Neural crest cell (in vitro differentiated cells): Measurements from ENCODE around the gene SH3RF3. TPM values are rescaled to one million over a fixed set of nuclear protein-coding genes. Genes with fewer than 3 reads are reported as not detected.

Experiments used
- DNase-seq: peaks from one replicate; pipeline ENCODE4 v3.0.0; 2021; ENCODE audit warnings: low read depth, mixed read lengths, low spot score
- H3K27ac Mint-ChIP-seq: one replicate; pipeline ENCODE4 v1.8.0; 2021; ENCODE audit warnings: mild to moderate bottlenecking, mixed read lengths; ENCODE audit not compliant: unreplicated experiment
- H3K27me3 Mint-ChIP-seq: 2 replicates; pipeline ENCODE4 v1.8.0; 2021; ENCODE audit warnings: low read depth, mild to moderate bottlenecking, mixed read lengths
- H3K36me3 Mint-ChIP-seq: 2 replicates; pipeline ENCODE4 v1.8.0; 2021; ENCODE audit warnings: low read depth, mild to moderate bottlenecking, mixed read lengths
- H3K4me1 Mint-ChIP-seq: 2 replicates; pipeline ENCODE4 v1.8.0; 2021; ENCODE audit warnings: mixed read lengths
- H3K4me3 Mint-ChIP-seq: one replicate; pipeline ENCODE4 v1.8.0; 2021; ENCODE audit warnings: mild to moderate bottlenecking, mixed read lengths
- H3K9me3 Mint-ChIP-seq: 2 replicates; pipeline ENCODE4 v1.8.0; 2021; ENCODE audit warnings: mixed read lengths
- total RNA-seq: library from RNA; stranded (reverse); gene quantifications from 2 replicates; pipeline ENCODE4 v1.2.1, GENCODE V29; 2021
- TF ChIP-seq, protein P1 (sequence below): fragments of 200-600 bp; sonication (generic); conservative IDR thresholded peaks from 2 replicates; pipeline ENCODE4 v1.5.0; 2021; ENCODE audit warnings: antibody characterized with exemption, mild to moderate bottlenecking

SH3RF3 gene
- total RNA-seq, 1 donor from 2014 or later: 0.70 TPM

DNA sequence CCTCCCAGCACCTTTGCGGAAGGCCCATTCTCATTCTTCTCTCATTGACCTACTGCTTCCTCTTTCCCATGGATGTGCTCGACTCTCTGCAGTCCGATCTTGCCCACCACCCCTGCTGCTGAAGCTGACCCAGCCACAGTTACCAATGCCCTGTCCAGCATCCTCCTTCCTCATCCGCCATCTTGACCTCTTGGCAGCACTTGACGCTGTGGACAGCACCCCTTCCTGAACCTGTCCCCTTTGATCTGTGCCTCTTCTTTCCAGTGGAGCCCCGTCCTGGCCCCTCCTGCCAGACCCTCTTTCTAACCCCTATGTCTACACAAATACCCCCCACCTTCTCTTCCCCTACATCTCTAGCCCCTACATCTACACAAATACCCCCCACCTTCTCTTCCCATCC lies 275.7 kb downstream of the SH3RF3 start:
- Mint-ChIP-seq H3K27me3 (peaks cover 3% of the 10 kb centered on the region), H3K27ac (no peak overlapping the region), H3K9me3 (no peaks in the 10 kb centered on the region), H3K36me3 (no peaks in the 10 kb centered on the region), H3K4me3 (no peak overlapping the region), H3K4me1 (peaks cover 25% of the 10 kb centered on the region)
- TF ChIP-seq, protein P1, sequence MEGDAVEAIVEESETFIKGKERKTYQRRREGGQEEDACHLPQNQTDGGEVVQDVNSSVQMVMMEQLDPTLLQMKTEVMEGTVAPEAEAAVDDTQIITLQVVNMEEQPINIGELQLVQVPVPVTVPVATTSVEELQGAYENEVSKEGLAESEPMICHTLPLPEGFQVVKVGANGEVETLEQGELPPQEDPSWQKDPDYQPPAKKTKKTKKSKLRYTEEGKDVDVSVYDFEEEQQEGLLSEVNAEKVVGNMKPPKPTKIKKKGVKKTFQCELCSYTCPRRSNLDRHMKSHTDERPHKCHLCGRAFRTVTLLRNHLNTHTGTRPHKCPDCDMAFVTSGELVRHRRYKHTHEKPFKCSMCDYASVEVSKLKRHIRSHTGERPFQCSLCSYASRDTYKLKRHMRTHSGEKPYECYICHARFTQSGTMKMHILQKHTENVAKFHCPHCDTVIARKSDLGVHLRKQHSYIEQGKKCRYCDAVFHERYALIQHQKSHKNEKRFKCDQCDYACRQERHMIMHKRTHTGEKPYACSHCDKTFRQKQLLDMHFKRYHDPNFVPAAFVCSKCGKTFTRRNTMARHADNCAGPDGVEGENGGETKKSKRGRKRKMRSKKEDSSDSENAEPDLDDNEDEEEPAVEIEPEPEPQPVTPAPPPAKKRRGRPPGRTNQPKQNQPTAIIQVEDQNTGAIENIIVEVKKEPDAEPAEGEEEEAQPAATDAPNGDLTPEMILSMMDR: no peak
- DNase-seq: no peak

DNA sequence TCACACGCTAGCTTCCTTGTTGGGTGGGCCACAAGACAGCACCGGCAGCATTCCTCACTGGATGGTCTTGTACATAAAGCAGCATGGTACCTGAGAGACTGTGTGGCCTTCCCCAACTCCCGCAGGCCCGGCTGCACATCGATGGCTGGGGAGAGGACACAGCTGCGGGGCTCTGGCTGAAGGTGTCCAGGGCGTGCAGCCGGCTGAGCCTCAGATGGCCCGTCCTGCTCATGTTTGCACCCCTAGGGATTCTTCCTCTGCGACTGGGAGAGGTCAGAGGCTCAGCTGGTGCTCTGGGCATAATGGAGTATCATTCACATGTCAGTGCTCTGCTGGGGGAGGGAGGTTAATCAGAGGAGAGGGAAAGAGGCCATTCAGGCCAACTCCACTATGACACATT lies 276.9 kb downstream of the SH3RF3 start:
- Mint-ChIP-seq H3K27ac (peak overlapping the region; percentile 67), H3K4me1 (peaks cover 37% of the 10 kb centered on the region), H3K27me3 (no peaks in the 10 kb centered on the region), H3K36me3 (no peaks in the 10 kb centered on the region), H3K4me3 (no peak overlapping the region), H3K9me3 (no peaks in the 10 kb centered on the region)
- TF ChIP-seq, protein P1: no peak
- no peak for DNase-seq

DNA sequence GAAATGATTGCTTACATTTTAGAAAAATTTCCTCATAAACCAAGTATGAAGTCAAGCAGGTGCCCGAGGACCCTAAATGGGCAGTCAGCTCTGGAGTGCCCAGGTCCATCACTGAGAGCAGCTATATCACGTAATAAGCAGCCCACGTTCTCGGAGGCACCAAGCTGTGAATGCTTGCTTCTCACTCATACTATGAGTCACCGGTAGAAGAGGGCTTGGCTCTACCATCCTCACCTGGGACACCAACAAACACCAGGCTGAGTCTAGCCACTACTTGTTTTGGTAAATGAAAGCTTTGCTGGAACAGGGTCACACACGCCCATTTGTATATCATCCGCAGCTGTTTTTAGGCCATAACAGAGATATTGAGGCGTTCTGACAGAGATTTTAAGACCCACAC lies 277.3 kb downstream of the SH3RF3 start:
- no peak overlapping the region for H3K27ac Mint-ChIP-seq

DNA sequence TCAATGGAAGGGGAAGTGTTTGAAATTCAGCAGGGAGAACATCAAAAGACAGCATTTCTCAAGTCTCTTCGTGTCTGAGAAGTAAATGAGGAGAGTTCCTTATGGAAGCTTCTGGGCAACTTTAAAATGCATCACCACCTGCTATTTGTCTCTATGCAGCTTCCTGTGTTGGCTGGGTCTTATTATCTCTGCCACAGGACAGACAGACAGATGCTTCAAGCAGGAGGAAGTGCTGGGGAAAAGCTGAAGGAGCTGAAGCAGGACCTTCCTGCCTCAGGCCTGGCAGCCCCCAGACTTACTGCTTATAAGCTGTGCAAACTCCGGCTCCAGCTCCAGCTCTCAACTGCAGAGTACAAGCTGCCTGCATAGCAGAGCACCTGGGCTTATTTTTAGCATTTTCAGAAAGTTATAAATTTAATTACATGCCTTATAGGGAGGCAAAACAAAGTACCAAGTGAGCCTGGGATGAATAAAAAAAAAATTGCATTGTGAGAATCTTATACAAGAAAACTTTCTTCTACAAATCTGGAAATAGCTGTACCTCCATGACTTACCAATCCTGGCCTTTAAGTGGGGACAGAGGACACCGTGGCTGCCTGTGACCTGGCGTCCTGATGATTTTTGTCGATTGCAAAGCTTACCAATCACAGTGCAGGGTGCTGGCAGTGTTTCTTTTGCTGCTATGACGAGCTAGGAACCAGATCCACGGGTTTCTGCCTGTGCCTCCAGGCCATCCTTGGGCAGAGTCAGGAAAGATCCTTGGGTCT lies 278.5 kb downstream of the SH3RF3 start:
- TF ChIP-seq, protein P1: no peak
- Mint-ChIP-seq H3K27ac (no peak overlapping the region), H3K36me3 (no peaks in the 10 kb centered on the region), H3K4me1 (peaks cover 45% of the 10 kb centered on the region), H3K4me3 (no peak overlapping the region), H3K9me3 (no peaks in the 10 kb centered on the region), H3K27me3 (no peaks in the 10 kb centered on the region)
- no peak for DNase-seq

More for the DNA sequence above, 277.3 kb downstream of the SH3RF3 start:
- TF ChIP-seq, protein P1: no peak
- no peak overlapping the region for H3K4me3 Mint-ChIP-seq
- H3K36me3 Mint-ChIP-seq: no peaks in the 10 kb centered on the region
- H3K9me3 Mint-ChIP-seq: no peaks in the 10 kb centered on the region
- no peaks in the 10 kb centered on the region for H3K27me3 Mint-ChIP-seq
- no peak for DNase-seq
- peaks cover 40% of the 10 kb centered on the region for H3K4me1 Mint-ChIP-seq

DNA sequence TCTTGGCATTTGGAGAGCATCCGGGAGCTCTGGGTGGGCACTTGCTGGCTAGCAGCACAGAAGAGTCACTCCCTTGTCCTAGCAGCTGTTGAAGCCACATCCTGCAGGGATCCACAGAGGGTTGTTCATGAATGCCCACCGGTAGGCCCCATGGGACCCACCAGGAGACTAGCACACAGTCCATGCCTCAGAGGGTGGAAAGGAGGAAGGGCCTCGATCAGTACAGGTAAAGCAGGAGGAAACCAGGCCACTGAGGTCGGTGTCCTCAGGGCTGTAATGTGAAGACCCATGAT lies 279.0 kb downstream of the SH3RF3 start:
- no peaks in the 10 kb centered on the region for H3K27me3 Mint-ChIP-seq
- DNase-seq: no peak
- H3K36me3 Mint-ChIP-seq: no peaks in the 10 kb centered on the region
- no peak overlapping the region for H3K4me3 Mint-ChIP-seq
- H3K9me3 Mint-ChIP-seq: no peaks in the 10 kb centered on the region
- peaks cover 41% of the 10 kb centered on the region for H3K4me1 Mint-ChIP-seq
- H3K27ac Mint-ChIP-seq: no peak overlapping the region
- TF ChIP-seq, protein P1: no peak
